Germinal center (tissue), 1 donor: ENCODE results near the gene RTL10.

Source experiments
- DNase-seq: peaks from one replicate; pipeline ENCODE4 v3.0.0; 2012; ENCODE audit warnings: mixed read lengths, low spot score

The RTL10 gene

GRCh38 chr22:19808873-19809478 lies 45.7 kb downstream of the RTL10 start:
- DNase-seq = no peak

DNA sequence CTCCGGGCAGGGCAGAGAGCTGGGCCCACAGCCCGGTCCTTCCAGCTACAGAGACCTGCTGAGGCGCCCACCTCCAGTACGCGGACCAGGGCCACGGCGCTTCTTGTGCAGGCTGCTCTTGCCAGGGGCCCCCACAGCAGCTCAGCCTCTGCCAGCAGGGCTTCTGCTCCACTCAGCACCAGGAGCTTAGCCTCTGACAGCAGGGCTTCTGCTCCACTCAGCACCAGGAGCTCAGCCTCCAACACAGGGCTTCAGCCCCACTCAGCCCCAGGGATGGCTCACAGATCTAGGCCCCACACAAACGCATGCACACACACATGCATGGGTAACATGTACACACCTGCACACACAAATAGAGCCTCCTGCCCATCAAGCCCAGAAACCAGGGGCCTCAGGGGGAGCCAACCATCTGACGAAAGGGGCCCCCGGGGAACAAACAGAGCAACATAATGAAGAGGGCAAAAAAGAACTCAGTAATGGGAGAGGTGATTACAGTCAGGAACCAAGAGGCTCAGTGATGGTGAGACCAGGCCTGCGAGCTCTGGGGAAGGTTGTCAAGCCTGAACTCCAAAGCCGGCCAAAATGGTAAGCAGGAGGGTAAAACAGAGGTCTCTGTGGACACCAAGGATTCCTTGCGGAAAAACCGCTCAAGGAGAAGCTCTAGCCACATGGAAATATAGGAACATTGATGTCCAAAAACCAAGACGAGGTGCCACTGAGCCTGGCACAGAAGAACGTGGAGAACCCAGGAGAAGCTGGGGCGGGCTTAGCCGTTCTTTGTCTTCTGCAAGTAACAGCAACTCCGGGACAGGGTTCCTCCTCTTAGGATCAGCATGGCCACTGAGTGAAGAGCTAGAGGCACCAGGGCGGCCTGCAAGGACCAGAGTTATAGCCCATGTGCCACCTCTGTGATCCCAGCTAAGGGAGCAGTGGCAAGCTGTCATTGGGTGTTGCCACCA lies 46.5 kb downstream of the RTL10 start:
- no peak for DNase-seq

GRCh38 chr22:19807161-19807913 lies 47.3 kb downstream of the RTL10 start:
- no peak for DNase-seq

- no peak for DNase-seq
Measured at GRCh38 chr22:19806213-19807160, 48.2 kb downstream of the RTL10 start.

DNA sequence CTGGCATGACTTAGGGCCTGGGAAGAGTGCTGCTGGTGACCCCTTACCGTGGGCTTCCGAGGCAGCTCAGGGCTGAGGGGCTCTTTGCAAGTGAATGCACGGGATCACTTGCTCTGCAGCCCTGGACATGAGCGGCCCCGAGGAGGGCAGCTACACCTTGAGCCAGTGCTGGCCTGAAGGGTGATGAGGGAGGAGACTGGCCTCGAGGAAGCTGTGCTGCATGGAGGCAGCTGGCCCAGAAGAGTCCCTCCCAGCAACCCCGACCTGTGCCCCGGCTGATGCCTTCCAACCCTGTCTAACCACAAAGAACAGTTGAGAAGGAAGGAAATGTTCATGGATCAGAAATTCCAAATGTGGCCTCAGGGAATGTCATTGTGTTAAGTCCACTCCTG lies 48.9 kb downstream of the RTL10 start:
- DNase-seq = no peak
